SK-N-SH (cell line): ENCODE data around the gene GLCE. TPM values are rescaled to one million over a fixed set of nuclear protein-coding genes. Genes with fewer than 3 reads are reported as not detected.
A peak's percentile ranks its signal among the peaks of the same experiment; 100 is the strongest.

Experiments
- CTCF ChIA-PET: fragments of 300-600, 350-600 bp; formaldehyde crosslinking; extraction: SDS; loops from one replicate; lab custom pipeline; 2021; lab: Yijun Ruan, JAX
- POLR2A ChIA-PET: fragments of 350-600 bp; sonication (Branson Sonifier 250); formaldehyde crosslinking; extraction: SDS; loops from one replicate; lab custom pipeline; 2020; ENCODE audit warnings: antibody characterized with exemption, inconsistent platforms; lab: Yijun Ruan, JAX
- DNase-seq: peaks from one replicate; pipeline ENCODE4 v3.0.0; 2012
- H2AFZ ChIP-seq: fragments of 200-600 bp; sonication (generic); 2 replicates; pipeline ENCODE4 v1.8.1; 2016; ENCODE audit warnings: antibody characterized with exemption, mild to moderate bottlenecking, low read depth
- H3F3A ChIP-seq: fragments of 200-600 bp; sonication (generic); replicated peaks from 2 replicates; pipeline ENCODE3; 2016; ENCODE audit warnings: antibody characterized with exemption, mild to moderate bottlenecking; ENCODE audit not compliant: insufficient read depth
- H3K27ac ChIP-seq, 2 experiments: fragments of 200-500 bp in 1 of 2; fragments of 200-600 bp in 1 of 2; sonication (Bioruptor generic) in 1 of 2; sonication (generic), shearing (Covaris generic) in 1 of 2; 2 replicates each; pipeline versions ENCODE4 v1.5.1 to v1.6.1; 2014 to 2016; ENCODE audit warnings: low read depth in 2 of 2, inconsistent platforms in 1 of 2, low read length in 1 of 2, mild to moderate bottlenecking in 1 of 2, mixed read lengths in 1 of 2
- H3K27me3 ChIP-seq: fragments of 200-600 bp; sonication (generic), shearing (Covaris generic); 2 replicates; pipeline ENCODE4 v1.6.1; 2016; ENCODE audit warnings: mixed run types; ENCODE audit not compliant: insufficient read depth
- H3K36me3 ChIP-seq, 2 experiments: fragments of 200-500 bp in 1 of 2; fragments of 200-600 bp in 1 of 2; sonication (Bioruptor generic) in 1 of 2; sonication (generic) in 1 of 2; replicated peaks in 1 of 2; 2 replicates each; pipeline versions ENCODE3 to v1.5.1; 2014 to 2016; ENCODE audit warnings: low read length in 1 of 2, mild to moderate bottlenecking in 1 of 2; ENCODE audit not compliant: insufficient read depth in 2 of 2, control insufficient read depth in 1 of 2
- H3K4me1 ChIP-seq, 2 experiments: fragments of 200-500 bp in 1 of 2; fragments of 200-600 bp in 1 of 2; sonication (Bioruptor generic) in 1 of 2; sonication (generic), shearing (Covaris generic) in 1 of 2; 2 replicates each; pipeline versions ENCODE4 v1.5.1 to v1.6.1; 2014 to 2016; ENCODE audit warnings: low read depth in 1 of 2, low read length in 1 of 2, mixed run types in 1 of 2; ENCODE audit not compliant: insufficient read depth in 2 of 2, control insufficient read depth in 1 of 2
- H3K4me2 ChIP-seq: fragments of 200-600 bp; sonication (generic), shearing (Covaris generic); 2 replicates; pipeline ENCODE4 v1.6.1; 2017; ENCODE audit warnings: mixed run types
- H3K4me3 ChIP-seq, 2 experiments: fragments of 200-500 bp in 1 of 2; fragments of 200-600 bp in 1 of 2; sonication (Bioruptor generic) in 1 of 2; sonication (generic), shearing (Covaris generic) in 1 of 2; 2 replicates each; pipeline versions ENCODE4 v1.5.1 to v1.8.1; 2014 to 2016; ENCODE audit warnings: low read depth in 2 of 2, inconsistent platforms in 1 of 2, low read length in 1 of 2, mild to moderate bottlenecking in 1 of 2, mixed read lengths in 1 of 2, moderate library complexity in 1 of 2
- H3K79me2 ChIP-seq: fragments of 200-600 bp; sonication (generic); 2 replicates; pipeline ENCODE4 v1.8.1; 2017; ENCODE audit warnings: mild to moderate bottlenecking; ENCODE audit not compliant: insufficient read depth
- H3K9ac ChIP-seq: fragments of 200-600 bp; sonication (generic); 2 replicates; pipeline ENCODE4 v1.6.1; 2017; ENCODE audit warnings: mixed run types
- H3K9me2 ChIP-seq: fragments of 200-600 bp; sonication (generic); 2 replicates; pipeline ENCODE4 v1.6.1; 2017; ENCODE audit warnings: mixed run types
- H3K9me3 ChIP-seq: fragments of 200-600 bp; sonication (generic); 2 replicates; pipeline ENCODE4 v1.6.1; 2017; ENCODE audit warnings: mixed run types, mild to moderate bottlenecking, moderate library complexity
- H4K20me1 ChIP-seq: fragments of 200-600 bp; sonication (generic); 2 replicates; pipeline ENCODE4 v1.6.1; 2017; ENCODE audit warnings: mild to moderate bottlenecking, mixed run types; ENCODE audit not compliant: insufficient read depth
- CHD2 ChIP-seq: fragments of 150-350 bp; IDR thresholded peaks from 2 replicates; pipeline ENCODE4 v1.6.1; 2018; ENCODE audit warnings: low read length; ENCODE audit not compliant: partially characterized antibody
- CTCF ChIP-seq: fragments of 200-600 bp; sonication (generic); IDR thresholded peaks from 2 replicates; pipeline ENCODE4 v1.6.1; 2017; ENCODE audit warnings: antibody characterized with exemption, mild to moderate bottlenecking, moderate library complexity
- EP300 ChIP-seq, 2 experiments: IDR thresholded peaks; 2 replicates each; pipeline versions ENCODE4 v1.4.0 to v1.6.1; 2012; ENCODE audit warnings: borderline replicate concordance in 1 of 2, low read depth in 1 of 2, low read length in 1 of 2
- FOSL2 ChIP-seq: IDR thresholded peaks from 2 replicates; pipeline ENCODE4 v1.4.0; 2012; ENCODE audit warnings: low read depth, mild to moderate bottlenecking, moderate library complexity, borderline replicate concordance
- FOXJ3 ChIP-seq: sonication (generic); formaldehyde crosslinking; IDR thresholded peaks from 2 replicates; pipeline ENCODE4 v1.5.1; 2020; ENCODE audit warnings: mild to moderate bottlenecking, missing genetic modification reagents
- MAX ChIP-seq: IDR thresholded peaks from 2 replicates; pipeline ENCODE4 v1.4.0; 2012; ENCODE audit warnings: low read depth
- NFIC ChIP-seq: IDR thresholded peaks from 2 replicates; pipeline ENCODE4 v1.4.0; 2012; ENCODE audit warnings: borderline replicate concordance
- NRF1 ChIP-seq: IDR thresholded peaks from 2 replicates; pipeline ENCODE4 v1.6.1; 2012; ENCODE audit warnings: low read depth, mild to moderate bottlenecking, low read length
- RAD21 ChIP-seq: IDR thresholded peaks from 2 replicates; pipeline ENCODE4 v1.6.1; 2012; ENCODE audit warnings: mild to moderate bottlenecking, low read length
- SIN3A ChIP-seq: IDR thresholded peaks from 2 replicates; pipeline ENCODE4 v1.6.1; 2012; ENCODE audit warnings: low read depth, mild to moderate bottlenecking, low read length, moderate library complexity, borderline replicate concordance
- SMC3 ChIP-seq: IDR thresholded peaks from 2 replicates; pipeline ENCODE4 v1.6.1; 2012; ENCODE audit warnings: low read depth, low read length, improper control_type of control experiment
- TAF1 ChIP-seq: IDR thresholded peaks from 2 replicates; pipeline ENCODE4 v1.6.1; 2012; ENCODE audit warnings: low read depth, mild to moderate bottlenecking, low read length, moderate library complexity, borderline replicate concordance
- TCF12 ChIP-seq: IDR thresholded peaks from 2 replicates; pipeline ENCODE4 v1.4.0; 2012
- USF2 ChIP-seq: fragments of 150-350 bp; IDR thresholded peaks from 2 replicates; pipeline ENCODE4 v1.6.1; 2017; ENCODE audit warnings: antibody characterized with exemption, low read length, low read depth, borderline replicate concordance
- YY1 ChIP-seq: IDR thresholded peaks from 2 replicates; pipeline ENCODE4 v1.4.0; 2012; ENCODE audit warnings: low read depth, mild to moderate bottlenecking
- ZBTB33 ChIP-seq: IDR thresholded peaks from 2 replicates; pipeline ENCODE4 v1.4.0; 2012; ENCODE audit warnings: low read depth, borderline replicate concordance
- WGBS: methylation state at CpG from one replicate; pipeline ENCODE4 v1.1.6; 2017; ENCODE audit warnings: low lambda C conversion rate; 5-methylcytosine and 5-hydroxymethylcytosine counted together
- polyA plus RNA-seq, 3 experiments: library from polyadenylated mRNA; depleted of rRNA; stranded (reverse); fragments of >200 nt; gene quantifications; 2 replicates each; pipeline ENCODE4 v1.2.3, GENCODE V29; 2012

Gene GLCE
- polyA plus RNA-seq, 1 of the 3 experiments (the other 2 are of a cell fraction): 19.5 TPM

GRCh38 chr15:69132977-69133861, 27.2 kb upstream of the GLCE start:
- Histone ChIP-seq H3K79me2 (no peaks in the 10 kb centered on the region), H3K4me3 (no peak overlapping the region), H3K27ac (peak overlapping the region in 1 of 2 experiments; percentile 25; a peak in 1 of 4 replicates), H4K20me1 (no peaks in the 10 kb centered on the region), H3K9me2 (no peaks in the 10 kb centered on the region), H3K36me3 (no peaks in the 10 kb centered on the region), H3K9me3 (no peaks in the 10 kb centered on the region)
- CTCF ChIA-PET: interaction anchor here (0.6 to 1.9 kb wide), 6 partner anchors 13 to 261 kb away, joined by 3 to 9 read pairs (median 3); no protein-coding TSS in a partner anchor
- POLR2A ChIA-PET: interaction anchor here (0.5 kb wide), 1 partner anchor 16 kb away, joined by 6 read pairs; no protein-coding TSS in a partner anchor
- TF ChIP-seq TAF1: no peak
- no peak for TF ChIP-seq TCF12
- TF ChIP-seq RAD21: peak; percentile 58
- no peak for TF ChIP-seq NFIC
- peak; percentile 26; the same call in 1 of the 2 replicates for TF ChIP-seq SMC3
- TF ChIP-seq EP300 (IDR thresholded peaks at IDR 0.05; ENCODE audit: borderline replicate concordance in 1 of 2, low read depth in 1 of 2, low read length in 1 of 2): peak in 1 of 2 experiments; percentile 53; a peak in 1 of 4 replicates
- peak; percentile 10 for TF ChIP-seq CHD2
- TF ChIP-seq FOXJ3 (CRISPR knock-in tag): no peak
- TF ChIP-seq FOSL2: no peak
- no peak for TF ChIP-seq YY1
- TF ChIP-seq, all 33 proteins: peak for 4
- Histone ChIP-seq H3K4me2 (no peak overlapping the region), H2AFZ (no peak overlapping the region), H3K4me1 (peaks cover 0 to 9% of the 10 kb centered on the region in 2 experiments; a peak in 1 of 4 replicates), H3K9ac (no peak overlapping the region), H3K27me3 (no peaks in the 10 kb centered on the region), H3F3A (no peaks in the 10 kb centered on the region)
- WGBS: 54% methylated on average over 3 of the region's 3 CpGs
- DNase-seq: peak; percentile 30

- 86% methylated on average over 5 of the region's 5 CpGs for WGBS
- H3K36me3 ChIP-seq: no peaks in the 10 kb centered on the region
- CTCF ChIA-PET: interaction anchor here (0.6 to 1.9 kb wide), 4 partner anchors 12 to 260 kb away, joined by 3 to 9 read pairs (median 4); no protein-coding TSS in a partner anchor
- TF ChIP-seq MAX: no peak
- no peak for TF ChIP-seq SIN3A
- TF ChIP-seq USF2: no peak
- no peak for TF ChIP-seq FOSL2
- no peak for TF ChIP-seq NRF1
- no peak for TF ChIP-seq YY1
- TF ChIP-seq CTCF: no peak
- TF ChIP-seq ZBTB33: no peak
- TF ChIP-seq TAF1: no peak
Measured at GRCh38 chr15:69133862-69134519, 26.4 kb upstream of the GLCE start.

More at GRCh38 chr15:69133862-69134519, 26.4 kb upstream of the GLCE start:
- POLR2A ChIA-PET: interaction anchor here (0.5 kb wide), 1 partner anchor 15 kb away, joined by 6 read pairs; no protein-coding TSS in a partner anchor
- Histone ChIP-seq H3K79me2 (no peaks in the 10 kb centered on the region), H3K9ac (no peak overlapping the region), H3K4me3 (no peak overlapping the region), H3K9me2 (no peaks in the 10 kb centered on the region), H3K4me2 (no peak overlapping the region), H3K9me3 (no peaks in the 10 kb centered on the region), H3K4me1 (peaks cover 0 to 9% of the 10 kb centered on the region in 2 experiments; a peak in 1 of 4 replicates), H2AFZ (no peak overlapping the region), H4K20me1 (no peaks in the 10 kb centered on the region), H3K27me3 (no peaks in the 10 kb centered on the region; the same call in 1 of the 2 replicates), H3F3A (no peaks in the 10 kb centered on the region), H3K27ac (peak overlapping the region in 1 of 2 experiments; percentile 25; a peak in 1 of 4 replicates)
- DNase-seq: no peak
